Stimulated activated CD4-positive, alpha-beta T cell treated with anti-CD3 and anti-CD28 coated beads, Interleukin-12 subunit alpha, Interleukin-12 subunit beta, amount 100 ng/mL, for 48 hours (primary cell): ENCODE results near the gene PRDM11.

Experiments used
- DNase-seq, 3 donors: peaks; one replicate each; pipeline ENCODE4 v3.0.0-alpha.2; 2020; ENCODE audit warnings: low read depth in 2 of 3, low spot score in 1 of 3

Gene PRDM11

DNA sequence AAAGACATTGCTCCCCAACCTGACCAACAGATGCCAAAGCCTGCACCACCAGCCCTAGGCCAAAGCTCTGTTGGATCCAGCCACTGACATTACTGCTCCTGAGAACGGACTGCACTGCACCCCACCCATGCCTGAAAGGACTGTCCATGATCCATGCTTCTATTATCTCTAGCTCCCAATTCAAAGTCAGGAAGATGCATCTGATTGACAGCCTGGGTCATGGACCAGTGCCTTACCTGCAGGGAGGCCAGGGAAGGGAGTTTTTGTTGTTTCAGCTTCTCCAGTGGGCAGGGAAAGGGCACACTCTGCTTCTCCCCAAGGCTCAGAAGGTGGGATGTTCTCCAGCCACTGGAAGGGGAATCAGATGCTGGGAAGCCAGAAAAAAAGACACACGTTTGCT, 4.8 kb upstream of the PRDM11 start:
- DNase-seq, result no peak

DNA sequence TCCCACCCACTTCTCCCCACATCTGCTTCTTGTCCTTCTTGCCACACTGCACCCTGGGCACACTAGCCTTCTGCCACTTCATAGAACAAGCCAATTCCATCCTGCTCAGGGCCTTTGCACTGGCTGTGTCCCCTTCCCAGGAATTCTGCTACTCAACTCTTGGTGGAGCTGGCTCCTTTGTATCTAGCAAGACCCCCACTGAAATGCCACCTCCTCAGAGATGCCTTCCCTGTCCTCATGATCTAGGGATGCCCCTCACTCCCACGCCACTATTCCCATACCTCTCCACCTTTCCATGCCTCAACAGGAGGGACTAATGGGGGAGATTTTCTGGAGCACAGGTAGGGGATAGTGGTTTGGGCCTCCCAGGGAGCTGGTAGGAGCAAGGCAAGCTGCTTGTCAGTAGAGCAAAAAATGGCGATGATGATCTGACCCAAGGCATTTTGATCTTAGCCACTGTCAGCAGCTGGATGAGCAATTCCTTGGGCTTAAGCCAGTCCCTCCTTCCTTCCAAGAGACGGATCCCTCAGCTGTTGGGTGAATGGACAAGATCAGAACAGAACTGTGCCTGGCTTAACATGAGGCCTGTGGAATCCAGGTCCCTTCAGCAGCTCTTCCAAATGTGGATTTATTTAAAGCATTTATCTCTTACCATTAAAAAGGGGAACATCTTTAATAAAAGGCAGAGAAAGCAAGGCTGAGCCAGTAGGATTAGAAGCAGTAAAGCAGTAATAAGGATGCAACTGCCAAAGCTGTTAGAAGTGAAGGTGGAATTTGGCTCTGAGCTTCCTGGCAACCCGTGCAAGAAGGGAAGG, 4.0 kb upstream of the PRDM11 start:
- DNase-seq, result no peak

DNA sequence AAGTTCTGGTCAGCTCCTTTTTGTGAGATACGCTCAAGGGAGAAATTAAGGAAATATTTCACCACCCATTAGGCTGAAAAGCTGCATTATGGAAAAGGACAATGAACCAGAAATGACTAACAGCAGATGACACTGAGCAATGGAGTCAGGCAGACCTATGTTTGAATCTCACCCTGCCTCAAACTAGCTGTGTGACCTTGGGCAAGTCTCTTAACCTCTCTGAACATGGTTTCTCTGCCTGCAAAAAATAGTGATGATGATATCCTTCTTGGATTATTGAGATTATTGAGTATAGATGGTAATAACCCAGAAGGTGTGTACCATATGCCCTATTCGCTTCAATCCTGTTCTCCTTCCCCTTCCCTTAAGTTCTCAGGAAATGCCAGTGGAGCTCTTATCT, 2.9 kb upstream of the PRDM11 start:
- DNase-seq, result no peak

DNA sequence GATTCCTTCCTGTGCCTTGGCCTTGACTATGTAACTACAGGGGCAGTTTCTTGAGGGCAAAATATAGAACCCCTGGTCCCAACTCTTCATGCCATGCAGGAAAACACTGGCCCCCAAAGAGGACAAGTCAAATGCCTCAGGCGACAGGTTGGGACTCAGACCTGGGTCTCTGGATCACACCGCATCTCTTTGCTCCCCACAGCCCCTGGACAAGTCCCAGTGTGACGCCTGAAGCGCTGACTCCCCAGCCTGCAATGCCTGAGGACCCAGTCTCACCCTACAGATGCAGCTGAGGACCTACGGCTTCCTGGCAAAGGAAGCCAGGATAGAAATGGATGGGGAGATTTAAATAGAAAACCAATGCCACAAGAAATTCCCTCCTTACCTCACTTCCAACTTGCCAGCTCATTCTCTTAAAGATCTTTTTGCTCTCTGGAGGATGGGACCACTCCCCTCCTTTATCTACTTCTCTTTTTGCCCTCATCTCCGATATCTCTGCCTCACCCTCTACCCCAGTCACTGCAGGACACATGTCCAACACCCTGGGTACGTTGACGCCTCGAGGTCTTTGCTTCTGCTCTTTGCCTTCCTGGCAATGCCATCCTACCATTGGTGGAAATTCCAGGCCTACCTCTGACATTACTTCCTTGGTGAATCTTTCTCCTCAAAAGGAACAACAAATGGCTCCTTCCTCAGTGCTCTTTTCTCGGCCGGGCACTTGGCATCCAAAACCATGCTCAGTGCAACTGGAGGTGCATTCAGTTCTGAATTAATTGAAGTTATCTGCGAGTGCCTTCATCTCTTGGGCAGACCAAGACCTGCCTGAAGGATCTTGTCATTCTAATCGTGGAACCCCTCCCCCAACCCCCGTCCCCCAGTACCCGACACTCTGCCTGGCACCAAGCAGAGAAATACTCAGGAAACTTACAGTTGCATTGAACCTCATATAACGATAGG, 2.0 kb upstream of the PRDM11 start:
- DNase-seq, result no peak

DNA sequence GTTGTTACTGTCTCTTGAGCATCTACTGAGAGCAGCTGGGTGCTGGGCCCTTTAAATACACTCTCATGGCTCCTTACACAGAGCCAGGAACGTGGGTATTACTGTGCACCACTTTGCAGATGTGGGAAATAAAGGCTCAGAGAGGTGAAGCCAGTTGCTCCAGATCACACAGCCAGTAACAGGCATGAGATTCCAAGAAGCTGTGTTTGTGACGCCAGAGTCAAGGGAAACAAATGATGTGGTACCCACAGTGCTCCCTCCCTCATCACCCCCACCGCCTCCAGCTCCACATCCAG, 1.4 kb upstream of the PRDM11 start:
- no peak for DNase-seq

DNA sequence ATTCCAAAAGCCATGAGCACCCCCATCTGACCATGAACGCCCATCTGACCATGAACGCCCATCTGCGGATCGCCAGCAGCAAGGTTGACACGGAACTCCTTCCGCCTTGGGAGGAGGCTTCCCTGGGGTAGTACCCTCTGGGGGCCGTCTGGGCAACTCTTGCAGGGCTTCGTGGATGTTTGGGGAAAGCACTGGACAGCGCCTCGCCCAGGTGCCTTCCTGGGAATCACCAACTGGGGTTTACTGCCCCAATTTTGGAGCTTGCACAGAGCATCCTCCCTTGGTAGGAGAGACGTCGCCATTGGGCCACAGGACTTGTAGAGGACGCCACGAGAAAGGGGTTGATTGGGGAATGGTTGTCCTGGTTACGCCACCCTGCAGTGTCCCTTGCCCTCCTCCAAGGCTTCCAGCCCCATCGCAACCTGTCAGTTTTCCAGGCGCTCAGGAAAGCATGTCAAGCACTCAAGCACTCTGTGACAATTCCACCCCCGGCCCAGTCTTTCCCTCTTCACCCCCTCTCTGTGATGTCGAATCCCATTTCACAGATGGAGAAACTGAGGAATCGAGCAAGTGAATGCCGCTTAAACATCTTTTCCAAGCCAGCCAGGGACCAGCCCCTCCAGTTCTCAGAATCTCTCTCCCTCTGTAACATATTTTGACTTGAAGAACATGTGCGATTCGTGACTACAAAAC, 914 bp upstream of the PRDM11 start:
- DNase-seq, result no peak

DNA sequence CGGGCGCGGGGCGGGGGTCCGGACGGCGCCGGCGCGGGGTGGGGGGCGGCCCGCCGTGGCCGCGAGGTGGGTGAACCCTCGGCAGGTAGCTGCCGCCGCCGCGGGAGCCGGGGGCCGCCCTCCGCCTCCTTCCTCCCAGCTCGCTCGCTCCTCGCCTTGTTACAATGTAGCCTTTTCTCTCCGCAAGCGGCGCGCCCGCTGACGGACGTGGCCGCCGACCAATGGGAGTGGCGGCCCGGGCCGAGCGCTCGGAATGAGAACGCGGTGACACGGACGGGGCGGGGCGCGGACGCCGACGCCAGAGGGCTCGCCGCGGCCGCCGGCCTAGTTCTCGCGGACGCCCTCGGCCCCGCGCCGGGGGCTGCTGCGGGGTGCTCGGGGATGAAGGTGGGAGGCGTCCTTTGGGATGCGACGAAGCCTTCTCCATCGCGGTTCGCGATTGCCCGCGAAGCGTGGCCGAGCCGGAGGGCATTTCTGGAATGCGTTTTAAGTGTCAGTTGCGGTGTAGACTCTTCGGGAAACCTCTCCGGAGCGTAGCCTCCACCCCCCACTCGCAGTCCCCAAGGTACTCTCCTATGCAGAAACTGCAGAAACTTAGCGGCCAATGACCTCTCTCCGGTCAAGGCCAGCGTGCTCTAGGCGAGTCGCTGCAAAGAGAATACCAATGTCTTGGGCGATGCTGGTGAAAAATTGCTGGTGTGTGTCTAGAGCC, 734 bp downstream of the PRDM11 start:
- DNase-seq, result peak; percentile 83 to 90 (median 87)

DNA sequence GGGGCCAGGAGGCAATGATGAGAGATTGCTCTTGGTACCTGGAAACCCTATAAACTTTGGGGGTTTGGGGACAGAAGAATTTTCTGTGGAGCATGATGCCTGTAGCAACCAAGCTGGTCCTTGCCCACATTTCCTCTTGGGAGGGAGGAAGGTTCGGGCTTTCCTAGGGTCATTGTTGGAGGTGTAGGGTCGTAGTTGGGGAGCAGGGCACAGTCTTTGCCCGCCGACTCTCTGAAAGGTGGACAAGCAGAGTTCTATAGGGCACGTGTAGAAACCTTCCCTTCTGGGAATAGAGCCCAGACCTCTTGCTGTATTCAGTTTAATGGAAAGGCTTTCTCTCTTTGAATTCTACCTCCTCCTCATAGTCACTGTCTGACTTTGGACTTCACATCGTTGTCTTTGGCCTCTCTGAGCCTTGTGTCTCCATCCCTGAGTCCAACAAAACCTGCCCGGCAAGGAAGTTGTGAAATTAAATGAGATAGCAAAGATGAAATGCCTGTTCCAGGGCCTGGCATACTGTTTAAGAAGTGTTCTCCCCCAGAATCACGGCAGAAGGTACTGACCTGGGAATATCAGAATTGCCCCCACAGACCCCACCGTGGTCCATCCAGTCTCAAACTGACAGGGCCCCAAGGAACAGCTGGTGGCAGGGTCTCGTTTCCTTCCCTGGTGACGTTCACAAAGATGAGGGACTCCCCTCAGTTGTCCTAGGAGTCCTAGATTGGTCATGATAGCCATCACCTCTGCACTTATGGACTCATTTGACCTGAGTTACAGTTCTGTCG, 1.6 kb downstream of the PRDM11 start:
- no peak for DNase-seq

DNA sequence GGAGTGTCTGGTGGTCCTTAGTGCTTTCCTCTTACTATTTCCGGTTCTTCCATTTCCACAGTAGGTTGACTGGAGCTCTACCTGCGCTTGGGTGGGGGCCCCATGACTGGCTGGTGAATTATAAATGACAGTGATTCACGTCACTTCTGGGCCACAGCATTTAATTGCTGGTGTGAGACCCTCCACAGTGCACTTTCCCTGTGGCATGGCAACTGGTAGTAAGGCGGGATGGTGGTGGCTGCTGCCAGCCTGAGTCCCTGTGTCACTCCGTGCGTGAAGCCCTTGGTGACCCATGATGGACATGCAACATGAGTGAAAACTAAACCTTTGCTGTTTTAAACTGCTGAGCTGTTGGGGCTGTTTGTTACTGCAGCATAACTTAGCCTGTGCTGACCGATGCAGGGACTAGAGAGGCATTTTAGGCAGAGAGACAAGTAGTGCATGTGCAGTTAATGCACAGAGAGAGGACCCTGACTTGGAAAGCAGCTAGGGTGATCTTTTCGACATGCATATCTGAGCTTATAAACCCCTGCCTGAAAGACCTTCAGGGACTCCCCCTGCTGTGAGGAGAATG, 3.1 kb downstream of the PRDM11 start:
- DNase-seq, result no peak

DNA sequence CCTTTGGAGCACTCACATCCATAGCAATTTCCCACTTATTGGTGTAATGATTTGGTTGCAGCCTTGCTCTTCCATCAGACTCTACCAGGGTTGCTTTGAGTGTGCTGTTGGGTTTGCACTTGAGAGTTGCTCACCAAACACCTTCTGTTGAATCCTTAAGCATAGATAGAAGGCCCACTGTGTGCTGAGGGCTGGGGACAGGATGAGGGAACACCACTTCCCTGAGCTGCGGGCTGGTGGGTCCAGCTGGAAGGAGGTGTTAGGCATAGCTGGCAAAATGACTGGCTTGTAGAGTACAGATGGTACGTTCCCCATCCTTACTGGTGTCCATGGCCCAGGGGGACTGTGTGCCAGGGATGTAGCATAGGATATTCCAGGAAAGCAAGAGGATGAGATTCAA, 3.9 kb downstream of the PRDM11 start:
- DNase-seq, result no peak

DNA sequence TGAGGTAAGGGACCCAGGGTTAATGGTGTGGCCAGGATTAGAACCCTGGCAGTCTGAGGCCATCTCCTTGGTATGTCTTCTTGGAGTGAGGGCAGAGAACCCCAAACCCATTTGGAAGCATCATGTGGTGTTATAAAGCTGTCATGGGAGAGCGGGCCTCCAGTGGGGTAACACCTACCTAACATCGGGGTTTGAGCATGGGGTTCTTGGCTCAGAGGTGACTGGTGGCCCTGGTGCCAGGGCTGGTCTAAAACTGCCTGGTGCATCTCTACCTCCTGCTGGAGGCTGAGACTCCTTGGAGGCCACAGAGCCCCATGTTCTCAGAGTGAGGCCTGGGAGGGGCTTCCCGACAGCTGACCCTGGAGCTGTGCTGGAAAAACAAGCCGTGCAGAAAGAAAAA, 4.5 kb downstream of the PRDM11 start:
- no peak for DNase-seq

DNA sequence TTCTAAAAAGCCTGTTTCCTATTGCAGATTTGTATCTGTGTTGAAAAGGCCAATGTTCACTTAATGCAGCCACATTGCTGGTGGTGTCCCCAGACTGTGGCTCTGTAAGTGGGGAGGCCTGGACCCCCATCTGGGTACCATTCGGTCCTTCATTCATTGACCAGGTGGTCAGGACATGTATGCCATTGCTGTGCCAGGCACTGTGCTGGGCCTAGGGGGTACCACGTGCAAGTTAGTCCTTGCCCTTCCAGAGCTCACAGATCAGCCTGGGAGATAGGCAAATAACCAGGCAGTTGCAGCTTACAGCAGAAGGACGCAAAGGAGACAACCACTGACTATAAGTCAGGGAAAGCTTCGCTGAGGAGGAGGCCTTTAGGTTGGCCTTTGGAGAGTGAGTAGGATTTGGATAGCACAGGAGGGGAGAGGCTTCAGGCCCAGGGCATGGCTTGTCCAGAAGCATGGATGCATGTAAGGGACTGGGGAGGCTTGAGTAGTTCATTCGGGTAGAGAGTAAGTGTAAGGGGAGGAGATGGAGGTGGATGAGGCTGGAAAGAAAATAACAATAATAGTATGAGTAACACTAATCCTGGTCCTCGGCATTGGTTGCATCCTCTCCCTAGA, 5.0 kb downstream of the PRDM11 start:
- no peak for DNase-seq

DNA sequence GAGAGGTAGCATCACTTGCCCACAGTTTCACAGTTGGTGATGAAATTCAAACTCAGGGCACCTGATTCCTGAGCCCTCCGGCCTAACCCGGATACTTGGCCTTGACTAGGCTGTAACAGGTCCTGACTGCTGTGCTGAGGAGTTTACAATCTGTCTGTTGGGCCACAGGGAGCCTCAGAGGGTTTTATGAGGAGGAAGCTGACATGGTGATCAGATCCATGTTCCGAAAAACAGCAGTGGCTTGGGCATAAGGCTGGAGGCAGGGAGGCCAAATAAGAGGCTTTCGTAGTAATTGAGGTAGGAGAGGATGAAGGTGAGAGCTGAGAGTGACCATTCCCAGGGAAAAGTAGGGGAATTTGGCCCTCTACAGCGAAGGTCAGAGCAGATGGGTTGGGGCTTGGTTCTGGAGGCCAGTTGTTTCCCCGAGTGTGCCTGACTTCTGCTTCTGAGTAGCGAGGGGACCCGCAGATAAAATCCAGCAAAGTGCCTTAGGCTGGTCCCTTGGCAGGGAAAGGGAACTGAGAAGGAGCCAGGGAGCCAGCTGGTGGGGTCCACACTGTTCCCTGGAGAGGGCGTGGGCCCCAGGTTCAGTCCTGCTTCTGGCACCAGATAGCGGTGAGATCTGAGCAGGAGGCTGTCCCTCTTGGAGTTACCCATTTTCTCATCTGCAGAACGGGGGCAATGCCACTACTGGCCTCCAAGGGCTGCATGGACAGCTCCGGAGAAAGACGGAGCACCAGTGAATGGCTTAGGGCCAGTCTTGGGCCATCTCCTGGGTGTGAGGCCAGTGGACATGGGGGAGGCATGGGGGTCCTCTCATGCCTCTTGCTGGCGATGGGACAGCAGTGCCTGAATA, 6.5 kb downstream of the PRDM11 start:
- DNase-seq, result no peak

DNA sequence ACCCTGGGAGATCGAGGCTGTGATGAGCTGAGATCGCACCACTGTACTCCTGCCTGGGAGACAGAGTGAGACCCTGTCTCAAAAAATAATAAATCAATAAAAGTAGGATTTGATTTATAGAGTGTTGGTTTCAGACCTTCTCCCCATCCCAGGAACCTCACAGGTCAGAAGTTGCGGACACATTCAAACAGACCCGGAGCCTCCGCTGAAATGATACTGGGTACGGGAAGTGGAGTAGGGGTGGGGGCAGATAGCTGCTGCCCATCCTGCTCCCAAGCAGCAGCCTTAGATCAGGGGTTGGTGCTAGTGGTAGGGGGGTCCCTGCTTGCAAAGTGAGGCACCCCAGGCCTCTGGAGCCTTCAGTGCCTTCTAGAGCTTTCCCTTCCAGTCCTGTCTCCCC, 7.8 kb downstream of the PRDM11 start:
- DNase-seq, result no peak

DNA sequence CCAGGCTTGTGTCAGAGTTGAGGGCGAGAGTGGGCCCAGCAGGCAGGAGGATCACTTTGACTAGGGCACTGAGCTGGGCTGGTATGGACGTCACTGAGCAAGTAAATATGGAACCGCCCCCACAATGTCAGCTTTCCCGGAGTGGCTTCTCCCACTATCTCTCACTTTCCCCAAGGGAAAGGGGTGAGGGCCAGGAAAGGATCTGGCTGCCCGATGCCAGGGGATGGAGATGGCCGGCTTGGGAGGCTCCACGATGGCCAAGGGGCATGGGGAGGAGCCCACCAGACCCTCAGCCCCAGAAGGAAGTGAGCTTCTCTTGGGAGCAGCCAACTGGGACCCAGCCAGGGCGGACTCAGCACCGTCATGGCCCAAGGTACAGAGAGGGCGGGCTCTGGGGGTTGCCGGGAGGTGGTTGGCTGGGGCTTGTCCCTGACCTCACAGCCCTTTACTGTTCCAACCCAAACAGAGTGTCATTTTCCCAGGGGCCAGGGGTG, 8.7 kb downstream of the PRDM11 start:
- DNase-seq, result no peak

DNA sequence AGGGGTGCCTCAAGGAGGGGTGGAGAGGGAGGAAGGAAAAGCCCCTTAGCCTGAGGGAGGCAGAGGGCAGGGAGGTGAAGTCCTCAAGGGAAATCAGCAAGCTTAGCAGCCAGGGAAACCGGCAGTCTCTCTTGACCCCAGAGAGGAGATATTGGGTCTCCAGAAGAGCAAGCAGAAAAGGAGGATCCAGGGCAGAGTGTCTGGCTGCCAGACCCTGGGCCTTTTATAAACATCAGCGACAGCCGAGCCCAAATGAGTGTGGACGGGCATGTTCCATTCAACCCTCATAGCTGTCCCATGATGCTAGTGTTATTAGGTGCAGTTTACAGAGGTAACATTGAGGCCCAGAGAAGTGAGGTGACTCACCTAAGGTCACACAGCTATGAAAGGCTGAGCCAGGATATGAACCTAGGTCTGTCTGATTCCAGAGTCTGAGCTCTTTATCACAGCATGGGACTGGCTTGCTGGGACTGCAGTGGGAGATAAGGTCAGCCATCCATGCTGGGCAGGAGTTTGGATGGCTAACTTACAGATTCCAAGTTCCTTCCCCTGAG, 9.3 kb downstream of the PRDM11 start:
- DNase-seq, result no peak

DNA sequence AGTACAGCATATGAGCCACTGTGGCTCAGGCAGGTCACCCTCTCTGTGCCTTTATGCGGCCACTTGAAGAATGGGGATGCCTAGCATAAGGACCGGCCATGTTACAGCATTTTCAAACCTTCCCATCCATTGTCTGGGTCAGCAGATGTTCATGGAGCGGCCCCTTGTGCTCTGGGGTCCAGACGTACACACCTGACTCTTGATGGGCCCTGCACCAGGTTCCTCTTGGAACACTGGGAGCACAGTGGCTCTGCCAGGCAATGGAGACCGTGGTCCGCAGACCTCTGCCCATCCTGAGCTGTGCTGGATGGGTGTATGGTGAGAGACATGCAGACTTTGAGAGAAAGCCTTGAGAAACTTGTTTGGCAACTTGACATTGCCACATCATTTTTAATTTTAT, 9.8 kb downstream of the PRDM11 start:
- DNase-seq, result no peak

DNA sequence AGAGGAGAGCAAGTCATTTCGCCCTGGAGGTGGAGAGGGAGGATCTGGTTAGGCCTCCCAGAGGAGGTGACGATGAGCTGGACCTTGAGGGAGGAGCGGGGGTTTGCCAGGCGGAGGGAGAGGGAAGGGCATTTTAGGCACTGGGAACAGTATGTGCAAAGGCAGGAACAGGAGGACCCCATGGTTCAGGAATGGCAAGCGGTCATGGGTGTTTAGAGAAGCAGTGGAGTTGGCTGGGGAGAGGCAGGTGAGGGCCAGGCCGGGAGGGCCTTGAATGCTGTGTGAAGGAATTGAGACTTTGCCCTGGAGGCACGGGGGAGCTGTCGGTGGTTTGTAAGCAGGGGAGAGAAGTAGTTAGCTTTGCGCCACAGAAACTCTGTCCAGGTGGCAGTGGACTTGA, 10.3 kb downstream of the PRDM11 start:
- no peak for DNase-seq
